ENCODE measurements around the gene PATZ1. TPM values are rescaled to one million over a fixed set of nuclear protein-coding genes. Genes with fewer than 3 reads are reported as not detected.

PATZ1 gene, protein sequence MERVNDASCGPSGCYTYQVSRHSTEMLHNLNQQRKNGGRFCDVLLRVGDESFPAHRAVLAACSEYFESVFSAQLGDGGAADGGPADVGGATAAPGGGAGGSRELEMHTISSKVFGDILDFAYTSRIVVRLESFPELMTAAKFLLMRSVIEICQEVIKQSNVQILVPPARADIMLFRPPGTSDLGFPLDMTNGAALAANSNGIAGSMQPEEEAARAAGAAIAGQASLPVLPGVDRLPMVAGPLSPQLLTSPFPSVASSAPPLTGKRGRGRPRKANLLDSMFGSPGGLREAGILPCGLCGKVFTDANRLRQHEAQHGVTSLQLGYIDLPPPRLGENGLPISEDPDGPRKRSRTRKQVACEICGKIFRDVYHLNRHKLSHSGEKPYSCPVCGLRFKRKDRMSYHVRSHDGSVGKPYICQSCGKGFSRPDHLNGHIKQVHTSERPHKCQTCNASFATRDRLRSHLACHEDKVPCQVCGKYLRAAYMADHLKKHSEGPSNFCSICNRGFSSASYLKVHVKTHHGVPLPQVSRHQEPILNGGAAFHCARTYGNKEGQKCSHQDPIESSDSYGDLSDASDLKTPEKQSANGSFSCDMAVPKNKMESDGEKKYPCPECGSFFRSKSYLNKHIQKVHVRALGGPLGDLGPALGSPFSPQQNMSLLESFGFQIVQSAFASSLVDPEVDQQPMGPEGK
- 17.1 to 21.6 TPM (median 20.9 TPM) in 5 replicates for total RNA-seq (2022; extraction: Qiagen RNA extraction; ENCODE audit: low read depth)

GRCh38 chr22:31346255-31346732 lies at the start of gene PATZ1:
TSS of gene PATZ1 (minus strand) at chr22:31346346. CDS start at chr22:31345602, 744 bp downstream.

GRCh38 chr22:31292236-31292989 lies 53.7 kb downstream of the PATZ1 start, which contains the start of gene PIK3IP1:
TSS of gene PIK3IP1 (minus strand) at chr22:31292488. CDS start at chr22:31292344, 144 bp downstream.

Other genes with a start within 250 kb of the PATZ1 start
- 57.6 to 74.4 TPM (median 67.3 TPM) in 5 replicates for gene SELENOM, start 238.8 kb downstream of the PATZ1 start, total RNA-seq (2022; extraction: Qiagen RNA extraction; ENCODE audit: low read depth)
- 0.46 to 0.57 TPM (median 0.51 TPM) in 5 replicates for gene INPP5J, start 223.4 kb downstream of the PATZ1 start, total RNA-seq (2022; extraction: Qiagen RNA extraction; ENCODE audit: low read depth)
- gene PLA2G3, start 205.8 kb downstream of the PATZ1 start, total RNA-seq (2022; extraction: Qiagen RNA extraction; ENCODE audit: low read depth): not detected in 5 replicates
- 22.2 to 26.9 TPM (median 25.2 TPM) in 5 replicates for gene RNF185, start 186.2 kb downstream of the PATZ1 start, total RNA-seq (2022; extraction: Qiagen RNA extraction; ENCODE audit: low read depth)
- 6.6 to 9.9 TPM (median 7.9 TPM) in 5 replicates for gene LIMK2, start 134.0 kb downstream of the PATZ1 start, total RNA-seq (2022; extraction: Qiagen RNA extraction; ENCODE audit: low read depth)
- 0.74 to 1.2 TPM (median 0.82 TPM) in 5 replicates for gene PIK3IP1, start 53.9 kb downstream of the PATZ1 start, total RNA-seq (2022; extraction: Qiagen RNA extraction; ENCODE audit: low read depth)
- 55.6 to 85.2 TPM (median 58.7 TPM) in 5 replicates for gene DRG1, start 53.3 kb upstream of the PATZ1 start, total RNA-seq (2022; extraction: Qiagen RNA extraction; ENCODE audit: low read depth)
- 11.4 to 16.4 TPM (median 13.0 TPM) in 5 replicates for gene EIF4ENIF1, start 143.5 kb upstream of the PATZ1 start, total RNA-seq (2022; extraction: Qiagen RNA extraction; ENCODE audit: low read depth)
- gene SFI1, start 150.2 kb upstream of the PATZ1 start, total RNA-seq (2022; extraction: Qiagen RNA extraction; ENCODE audit: low read depth): 8.5 to 11.7 TPM (median 11.3 TPM) in 5 replicates

Data from A549 treated with GW870086 at 1 μM for 4 hours (cell line).